Duodenal mucosa (tissue), 2 donors: ENCODE measurements around the gene ITGB2.

Experiments used
- H3K27ac ChIP-seq: one replicate; pipeline ENCODE4 v1.7.0; 2013; ENCODE audit warnings: low read depth, low read length
- H3K27me3 ChIP-seq, 2 donors: one replicate each; pipeline ENCODE4 v1.7.0; 2013; ENCODE audit warnings: low read length in 2 of 2, control low read depth in 1 of 2; ENCODE audit not compliant: insufficient read depth in 2 of 2, control insufficient read depth in 1 of 2
- H3K36me3 ChIP-seq, 2 donors: one replicate each; pipeline ENCODE4 v1.7.0; 2013; ENCODE audit warnings: low read length in 2 of 2, control low read depth in 1 of 2; ENCODE audit not compliant: insufficient read depth in 2 of 2, control insufficient read depth in 1 of 2
- H3K4me1 ChIP-seq, 2 donors: one replicate each; pipeline ENCODE4 v1.7.0; 2013; ENCODE audit warnings: low read length in 2 of 2, control low read depth in 1 of 2; ENCODE audit not compliant: insufficient read depth in 2 of 2, control insufficient read depth in 1 of 2
- H3K4me3 ChIP-seq, 2 donors: one replicate each; pipeline ENCODE4 v1.7.0; 2013; ENCODE audit warnings: low read length in 2 of 2, low read depth in 1 of 2
- H3K9ac ChIP-seq, 2 donors: one replicate each; pipeline ENCODE4 v1.7.0; 2013; ENCODE audit warnings: low read length in 2 of 2, low read depth in 1 of 2
- H3K9me3 ChIP-seq, 2 donors: one replicate each; pipeline ENCODE4 v1.7.0; 2013; ENCODE audit warnings: low read length in 2 of 2, control low read depth in 1 of 2; ENCODE audit not compliant: control insufficient read depth in 1 of 2

ITGB2 gene

DNA sequence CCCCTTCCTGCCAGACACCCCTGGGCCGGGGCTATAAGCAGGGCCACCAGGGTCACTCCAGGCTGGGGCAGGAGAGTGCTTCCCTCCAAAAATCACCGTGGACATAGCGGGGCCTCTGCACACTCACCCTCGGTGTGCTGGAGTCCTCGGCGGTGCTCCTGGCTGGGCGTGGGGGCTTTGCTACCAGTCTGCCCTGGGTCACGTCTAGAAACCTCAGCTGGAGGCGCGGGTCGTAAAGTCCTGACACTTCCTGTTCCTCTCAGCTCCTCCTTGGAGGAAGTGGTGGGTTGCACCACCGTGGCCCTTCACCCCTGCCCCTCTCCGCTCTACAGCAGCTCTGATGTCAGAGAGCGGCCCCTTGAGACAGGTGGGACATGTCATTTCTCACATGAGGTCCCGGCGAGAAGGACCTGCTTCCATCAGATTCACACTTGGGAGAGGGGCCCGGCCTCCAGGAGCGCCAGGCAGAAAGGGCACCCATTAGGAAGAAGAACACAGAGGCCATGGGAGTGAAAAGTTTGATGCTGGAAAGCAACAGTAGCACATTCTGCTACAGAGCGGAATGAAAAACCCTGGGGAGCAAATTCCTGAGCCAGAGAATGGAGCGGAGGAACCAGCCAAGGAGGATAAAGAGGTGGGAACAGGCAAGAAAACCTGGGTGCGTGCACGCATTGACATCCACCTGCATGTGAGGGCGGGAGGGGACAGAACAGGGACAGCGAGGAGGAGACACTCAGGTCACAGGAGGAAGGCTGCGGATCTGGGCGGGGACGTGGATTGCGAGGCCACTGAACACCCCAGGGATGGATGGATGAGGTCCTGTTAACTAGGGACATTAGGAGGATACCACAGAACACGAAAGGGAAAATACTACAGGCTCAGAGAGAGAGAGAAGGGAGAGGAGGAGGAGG, at the start of gene ITGB2:
Gene ITGB2, minus strand, starts transcription at position 206 of the 911 bp plus-strand sequence. CDS start 10,117 bp downstream, outside the sequence.
- Histone ChIP-seq H3K36me3 (no peaks in the 10 kb centered on the region), H3K9me3 (no peaks in the 10 kb centered on the region), H3K9ac (peak within 1 kb of the TSS; percentile 48 to 54), H3K27me3 (peaks cover 5 to 25% of the 10 kb centered on the region in 2 donors), H3K4me1 (peaks cover 12 to 17% of the 10 kb centered on the region in 2 donors), H3K27ac (no peak within 1 kb of the TSS), H3K4me3 (peak within 1 kb of the TSS; percentile 72 to 82)

DNA sequence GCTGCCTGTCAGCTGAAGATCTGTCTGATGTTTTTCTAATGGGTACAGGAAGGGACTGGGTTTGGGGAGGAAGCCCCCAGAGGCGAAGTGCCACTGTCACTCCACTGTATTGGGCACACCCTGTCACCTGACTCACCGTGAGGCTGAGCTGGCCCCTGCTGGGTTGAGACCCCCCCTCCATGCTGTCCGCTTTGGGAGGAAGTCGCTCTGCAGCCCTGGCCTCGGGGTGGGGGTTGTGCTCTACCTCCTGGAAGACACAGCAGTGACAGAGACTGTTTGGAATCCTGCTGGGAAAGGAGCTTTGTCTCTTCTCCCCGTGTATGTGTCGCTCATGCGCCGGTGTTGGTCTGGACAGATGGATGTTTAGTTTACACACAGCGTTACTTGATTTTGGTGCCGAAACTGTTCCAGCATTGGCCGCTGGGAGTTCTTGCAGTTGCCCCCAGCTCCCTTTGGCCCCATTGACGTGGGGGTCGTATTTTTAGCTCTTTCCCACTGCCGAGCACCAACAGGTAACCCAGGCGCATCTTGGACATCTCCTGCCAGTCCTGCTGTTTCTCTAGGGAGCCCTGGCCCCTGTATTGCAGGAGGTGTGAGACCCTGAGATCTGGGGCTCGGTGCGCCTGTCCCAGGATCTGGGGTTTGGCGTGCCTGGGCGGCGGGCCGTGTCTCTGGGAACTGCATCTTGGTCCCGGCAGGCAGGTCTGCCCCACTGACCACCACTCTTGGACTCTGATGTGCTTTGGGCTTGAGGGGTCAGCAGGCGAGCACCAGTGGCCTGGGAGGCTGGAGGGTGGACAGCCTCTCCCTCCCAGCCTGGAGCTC, 49.4 kb upstream of the ITGB2 start:
- H3K27me3 ChIP-seq = no peaks in the 10 kb centered on the region
- H3K27ac ChIP-seq = peak overlapping the region; percentile 20
- peaks cover 5 to 33% of the 10 kb centered on the region in 2 donors for H3K36me3 ChIP-seq
- no peak overlapping the region for H3K4me3 ChIP-seq
- H3K9ac ChIP-seq = no peak overlapping the region
- H3K9me3 ChIP-seq = no peaks in the 10 kb centered on the region
- H3K4me1 ChIP-seq = no peaks in the 10 kb centered on the region

- H3K27ac ChIP-seq = no peak overlapping the region
- no peaks in the 10 kb centered on the region for H3K9me3 ChIP-seq
- peaks cover 5 to 26% of the 10 kb centered on the region in 2 donors for H3K36me3 ChIP-seq
- H3K27me3 ChIP-seq = no peaks in the 10 kb centered on the region
- no peak overlapping the region for H3K4me3 ChIP-seq
- H3K4me1 ChIP-seq = no peaks in the 10 kb centered on the region
- H3K9ac ChIP-seq = no peak overlapping the region
Measured at GRCh38 chr21:44969066-44969670, 48.5 kb upstream of the ITGB2 start.

- no peak overlapping the region for H3K9ac ChIP-seq
- no peak overlapping the region for H3K4me3 ChIP-seq
- H3K4me1 ChIP-seq = no peaks in the 10 kb centered on the region
- H3K27ac ChIP-seq = no peak overlapping the region
- no peaks in the 10 kb centered on the region for H3K27me3 ChIP-seq
- H3K36me3 ChIP-seq = peaks cover 5 to 24% of the 10 kb centered on the region in 2 donors
- no peaks in the 10 kb centered on the region for H3K9me3 ChIP-seq
Measured at GRCh38 chr21:44967082-44968047, 46.7 kb upstream of the ITGB2 start.

DNA sequence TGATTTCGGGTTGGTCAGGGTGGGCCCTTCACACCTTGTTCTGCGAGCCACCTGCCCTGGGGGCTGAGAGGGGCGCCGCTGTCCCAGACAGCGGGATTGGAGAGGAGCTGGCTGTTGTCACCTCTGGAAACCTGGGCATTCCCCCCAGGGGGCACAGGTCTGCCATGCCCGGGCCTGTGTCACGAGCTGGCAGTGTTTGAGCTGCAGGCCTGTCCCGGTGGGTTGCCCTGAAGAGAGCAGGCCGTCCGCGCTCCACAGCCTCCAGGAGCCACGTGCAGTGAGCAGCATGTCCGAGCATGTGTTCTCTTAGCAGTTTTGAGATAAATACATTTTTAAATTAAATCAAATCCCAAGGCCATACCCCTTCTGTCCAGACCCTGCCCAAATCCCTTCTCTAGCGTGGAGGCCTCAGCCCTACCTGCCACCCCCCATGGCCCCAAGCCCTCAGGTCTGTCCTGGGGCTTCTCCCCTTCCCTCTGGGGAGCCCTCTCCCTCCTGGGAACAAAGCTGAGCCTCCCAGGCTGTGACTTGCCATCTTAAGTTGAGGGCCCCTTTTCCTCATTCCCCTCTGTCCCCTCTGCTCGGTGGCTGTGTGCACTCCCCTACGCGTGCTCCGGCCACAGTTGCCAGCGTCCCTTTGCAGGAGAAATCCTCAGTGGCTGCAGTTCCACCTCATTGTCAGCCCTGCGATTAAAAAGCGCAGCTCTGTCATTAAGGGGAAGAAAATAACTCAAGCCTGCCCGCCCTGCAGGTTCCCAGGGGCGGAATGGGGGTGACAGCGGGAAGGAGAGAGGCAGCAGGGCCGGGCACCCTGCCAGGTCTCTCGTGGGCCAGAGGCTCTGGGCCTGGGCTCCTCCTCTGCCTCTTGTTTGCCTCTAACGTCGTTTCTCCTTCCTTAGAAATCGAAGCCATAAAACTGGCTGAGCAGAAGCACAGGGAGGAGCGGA, 45.7 kb upstream of the ITGB2 start:
- H3K27me3 ChIP-seq = no peaks in the 10 kb centered on the region
- no peaks in the 10 kb centered on the region for H3K9me3 ChIP-seq
- H3K27ac ChIP-seq = no peak overlapping the region
- H3K36me3 ChIP-seq = peaks cover 5 to 28% of the 10 kb centered on the region in 2 donors
- no peaks in the 10 kb centered on the region for H3K4me1 ChIP-seq
- H3K4me3 ChIP-seq = no peak overlapping the region
- no peak overlapping the region for H3K9ac ChIP-seq

- H3K27me3 ChIP-seq = no peaks in the 10 kb centered on the region
- no peak overlapping the region for H3K9ac ChIP-seq
- no peak overlapping the region for H3K4me3 ChIP-seq
- no peaks in the 10 kb centered on the region for H3K9me3 ChIP-seq
- no peaks in the 10 kb centered on the region for H3K4me1 ChIP-seq
- H3K27ac ChIP-seq = no peak overlapping the region
- H3K36me3 ChIP-seq = peaks cover 7 to 35% of the 10 kb centered on the region in 2 donors
Measured at GRCh38 chr21:44965251-44966022, 44.7 kb upstream of the ITGB2 start.

- Histone ChIP-seq H3K4me1 (peaks cover 4 to 7% of the 10 kb centered on the region in 2 donors), H3K36me3 (peaks cover 7 to 36% of the 10 kb centered on the region in 2 donors)
Measured at GRCh38 chr21:44964381-44964780, 43.7 kb upstream of the ITGB2 start.

DNA sequence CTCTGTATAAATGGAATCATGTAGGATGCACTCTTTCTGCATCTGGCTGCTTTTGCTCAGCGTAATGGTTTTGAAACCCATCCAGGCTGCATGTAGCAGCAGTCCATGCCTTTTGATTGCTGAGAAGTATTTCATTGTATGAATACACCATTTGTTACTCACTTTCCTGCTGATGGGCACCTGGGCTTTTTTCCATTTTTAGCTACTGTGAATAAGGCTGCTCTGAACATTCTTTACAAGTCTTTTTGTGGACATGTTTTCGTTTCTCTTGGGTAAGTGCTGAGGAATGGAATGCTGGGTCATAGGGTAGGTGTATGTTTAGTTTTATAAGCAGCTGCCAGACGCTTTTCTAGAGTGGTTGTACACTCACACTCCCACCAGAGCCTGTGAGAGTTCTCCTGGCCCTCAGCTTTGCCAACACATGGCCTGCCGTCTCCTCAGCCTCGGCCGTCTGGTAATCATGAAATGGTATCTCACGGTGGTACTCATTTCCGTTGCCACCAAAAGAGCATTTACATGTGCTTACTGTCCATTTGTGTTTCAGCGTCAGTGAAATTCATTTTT, 41.8 kb upstream of the ITGB2 start:
- Histone ChIP-seq H3K27ac (no peak overlapping the region), H3K9me3 (no peaks in the 10 kb centered on the region), H3K36me3 (peaks cover 7 to 41% of the 10 kb centered on the region in 2 donors), H3K4me1 (peaks cover 9 to 12% of the 10 kb centered on the region in 2 donors), H3K27me3 (no peaks in the 10 kb centered on the region), H3K9ac (no peak overlapping the region), H3K4me3 (no peak overlapping the region)

More at GRCh38 chr21:44964381-44964780, 43.7 kb upstream of the ITGB2 start:
- Histone ChIP-seq H3K27ac (no peak overlapping the region), H3K4me3 (no peak overlapping the region), H3K9ac (no peak overlapping the region), H3K27me3 (no peaks in the 10 kb centered on the region), H3K9me3 (no peaks in the 10 kb centered on the region)
